EH (cell line): ENCODE measurements around the gene ATP10A.

Source experiments
- DNase-seq: peaks from one replicate; pipeline ENCODE4 v3.0.0-alpha.2; 2015; ENCODE audit warnings: low read depth

The ATP10A gene

DNA sequence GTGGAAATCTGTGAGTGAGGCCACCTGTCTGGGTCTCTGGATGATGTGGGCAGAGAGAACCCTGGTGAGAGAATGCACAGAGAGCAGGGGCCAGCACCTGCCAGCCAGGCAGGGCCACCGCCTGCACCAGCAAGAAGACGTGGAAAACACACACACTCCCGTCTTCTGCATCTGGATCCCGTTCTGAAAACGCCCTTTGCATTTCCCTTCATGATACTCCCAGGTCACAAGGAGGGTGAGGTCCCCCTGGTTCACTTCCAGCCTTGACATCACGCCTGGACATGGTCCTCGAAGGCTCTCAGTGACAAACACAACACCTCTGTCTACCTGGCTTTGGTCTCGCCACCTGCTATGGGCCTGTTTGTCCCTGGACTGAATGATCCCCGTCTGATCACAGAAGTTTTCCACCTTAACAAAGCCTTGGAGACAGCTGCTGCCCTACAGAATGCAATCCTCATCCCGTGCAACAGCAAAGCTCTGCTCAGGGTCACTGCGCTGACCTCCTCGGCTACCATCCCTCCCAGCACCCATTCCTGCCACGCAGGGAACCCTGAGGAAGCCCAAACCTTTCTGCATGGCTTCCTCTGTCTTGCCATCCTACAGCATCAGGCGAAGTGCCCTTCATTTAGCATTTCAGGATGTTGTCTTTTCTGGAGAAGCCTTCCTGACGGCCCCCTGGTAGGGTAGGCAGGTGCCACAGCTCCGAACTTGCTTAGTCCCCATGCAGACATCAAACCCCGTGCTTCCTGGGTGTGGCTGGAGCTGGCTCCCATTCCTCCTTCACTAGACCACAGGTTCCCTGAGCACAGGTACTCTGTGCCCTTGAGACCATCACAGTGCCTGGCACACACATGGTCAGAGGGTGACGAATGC lies 122.5 kb downstream of the ATP10A start:
- no peak for DNase-seq

DNA sequence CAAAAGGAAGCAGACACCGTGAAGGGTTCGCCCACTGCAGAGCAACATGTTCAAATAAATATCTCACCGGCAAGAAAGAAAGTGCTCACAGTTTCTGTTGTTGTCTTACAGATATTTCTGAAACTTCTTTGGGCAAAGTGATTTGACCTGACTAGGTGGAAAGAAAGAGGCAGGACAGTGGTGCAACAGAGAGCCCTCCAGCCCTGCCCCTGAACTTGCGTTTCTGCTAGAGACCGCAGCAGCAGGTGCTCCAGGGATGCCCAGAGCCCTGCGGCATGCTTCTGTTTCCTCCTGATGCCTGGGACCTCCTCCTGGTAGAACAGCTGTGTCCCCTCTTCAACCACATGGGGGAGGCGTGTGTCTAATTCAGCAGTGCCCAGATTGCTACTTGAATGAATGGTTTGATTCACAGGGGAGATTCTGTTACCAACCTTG lies 123.4 kb downstream of the ATP10A start:
- DNase-seq = peak; percentile 65

DNA sequence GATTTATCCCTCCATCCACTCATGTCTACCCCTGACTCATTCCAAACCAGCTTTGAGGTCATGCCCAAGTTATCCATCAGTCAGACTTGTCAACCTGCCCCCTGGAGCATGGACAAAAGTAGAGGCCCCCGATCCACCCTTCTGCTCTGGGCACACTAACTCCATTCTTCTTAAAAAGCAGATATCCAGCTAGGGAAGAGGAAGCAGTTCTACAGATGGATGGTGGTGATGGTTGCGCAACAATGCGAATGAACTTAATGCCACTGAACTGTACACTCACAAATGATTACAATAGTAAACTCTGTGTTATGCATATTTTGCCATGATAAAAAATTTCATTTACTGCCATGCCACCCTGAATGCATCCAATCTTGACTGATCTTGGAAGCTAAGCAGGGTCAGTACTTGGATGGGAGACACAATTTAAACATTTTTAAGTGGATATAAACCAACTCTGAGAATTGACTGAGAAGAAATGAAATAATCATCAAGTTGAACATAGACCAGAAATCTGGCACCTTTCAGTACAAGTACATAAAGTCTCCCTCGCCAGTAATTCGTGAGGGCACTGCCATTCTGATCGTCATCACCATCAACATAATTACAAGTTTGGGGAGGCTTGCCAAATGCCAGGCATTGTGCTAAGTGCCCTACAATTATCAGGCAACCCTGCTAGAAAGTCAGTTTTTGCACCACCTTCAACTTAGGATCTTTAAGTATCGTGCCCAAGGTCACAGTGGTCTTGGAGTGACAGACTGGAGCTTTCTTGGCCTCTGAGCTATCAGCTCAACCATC lies 124.8 kb downstream of the ATP10A start:
- DNase-seq = peak; percentile 43

DNA sequence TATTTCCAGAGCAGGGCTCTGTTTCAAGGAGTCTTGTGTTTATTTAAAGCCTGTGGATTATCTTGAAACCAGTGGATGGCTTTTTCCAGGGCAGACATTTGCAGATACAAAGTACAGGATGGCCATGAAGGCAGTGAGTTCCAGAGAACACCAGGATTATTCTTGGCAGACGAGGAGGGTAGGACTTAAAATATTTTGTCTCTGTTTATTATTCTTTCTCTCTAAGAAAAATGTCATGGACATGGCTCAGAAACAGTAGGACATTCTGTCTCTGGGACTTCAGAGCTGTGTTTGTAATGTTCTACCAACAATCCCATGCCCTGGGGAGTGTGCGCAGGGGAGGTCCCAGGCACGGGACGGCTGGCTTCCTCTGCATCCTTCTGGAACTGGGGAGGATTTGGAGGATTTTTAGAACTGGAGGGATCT lies 125.9 kb downstream of the ATP10A start:
- peak; percentile 89 for DNase-seq

DNA sequence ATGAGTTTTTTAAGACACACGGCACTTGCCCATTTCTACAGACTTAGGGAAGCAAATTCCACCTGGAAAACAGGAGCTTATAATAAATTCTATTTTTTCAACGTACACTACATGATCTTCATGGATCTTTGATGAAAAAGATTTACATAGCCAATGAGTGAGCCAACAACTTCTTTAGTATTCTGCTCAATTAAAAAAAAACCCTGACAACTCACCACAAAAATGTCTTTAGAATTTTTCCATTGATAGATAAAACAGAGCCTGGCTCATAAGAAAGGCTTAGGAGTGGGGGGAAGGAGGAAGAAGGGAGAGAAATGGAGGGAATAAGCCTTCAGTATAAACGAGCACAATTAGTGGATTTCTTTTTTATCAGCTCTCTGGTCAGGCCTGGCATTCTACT lies 126.7 kb downstream of the ATP10A start:
- DNase-seq = peak; percentile 63

DNA sequence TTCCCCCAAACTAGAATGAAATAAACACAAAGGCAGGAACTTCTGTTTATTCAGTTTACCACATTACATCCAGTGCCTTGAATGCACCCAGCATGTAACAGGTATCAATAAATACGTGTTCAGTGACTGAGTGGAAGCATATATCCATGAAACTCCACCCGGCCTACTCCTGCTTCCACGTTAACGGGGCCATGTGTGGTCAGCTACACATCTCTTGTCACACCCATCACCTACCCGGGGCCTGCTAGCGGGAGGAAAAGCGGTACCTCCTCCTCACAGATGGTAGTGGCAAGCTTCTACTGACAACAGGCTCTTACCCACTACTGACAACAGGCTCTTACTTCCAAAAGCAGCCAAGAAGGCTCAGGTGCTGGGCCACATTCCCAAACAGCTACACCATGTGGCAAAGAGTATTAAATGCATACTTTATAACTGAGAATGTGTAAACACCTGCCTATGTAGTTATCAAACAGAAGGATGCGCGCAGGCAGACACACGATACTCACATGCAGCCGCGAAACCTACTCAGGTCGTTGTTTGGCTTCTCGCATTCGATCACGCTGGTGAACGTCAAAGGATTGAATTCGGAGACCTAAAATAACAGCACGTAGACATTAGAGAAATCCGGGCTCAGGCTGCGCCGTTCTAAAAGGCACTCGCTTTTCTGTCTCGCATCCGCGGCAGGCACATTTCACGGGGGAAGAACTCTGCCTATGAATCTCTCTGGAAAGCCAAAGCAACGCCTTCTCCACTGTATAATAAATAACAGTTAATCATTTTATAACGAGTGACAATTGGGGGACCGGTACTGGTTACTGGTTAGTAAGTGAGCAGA lies 127.4 kb downstream of the ATP10A start:
- DNase-seq = no peak

DNA sequence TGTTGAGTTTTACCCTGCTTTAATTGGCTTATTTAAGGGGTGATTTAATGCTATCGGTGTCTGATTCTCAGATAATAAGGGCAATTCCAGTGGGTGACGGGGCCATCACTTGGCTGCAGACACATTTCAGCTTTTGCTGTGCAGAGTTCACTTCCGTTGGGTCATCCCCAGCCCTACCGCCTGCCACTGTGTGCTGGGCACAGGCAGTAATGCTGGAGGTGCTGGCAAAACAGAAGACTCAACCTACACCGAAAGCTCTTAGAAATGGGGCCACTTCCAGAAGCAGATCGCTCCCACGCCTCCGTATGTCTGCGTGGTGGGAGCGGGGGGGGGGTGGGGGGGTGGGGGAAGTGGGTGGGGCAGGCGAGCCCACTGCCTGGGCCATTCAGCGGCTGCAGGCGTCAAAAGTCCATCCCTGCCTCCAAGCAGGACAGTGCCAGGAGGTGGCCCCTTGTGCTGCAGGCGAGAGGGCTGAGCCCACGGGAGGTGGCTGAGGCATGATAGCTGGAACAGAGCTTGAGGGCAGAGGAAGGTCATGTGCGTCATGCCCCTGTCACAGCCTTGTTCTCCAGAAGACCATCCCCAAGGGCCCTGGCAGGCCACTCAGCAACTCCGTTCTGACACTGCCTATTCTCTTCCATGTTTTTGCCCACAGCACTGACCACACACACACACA lies 128.3 kb downstream of the ATP10A start:
- DNase-seq = no peak

DNA sequence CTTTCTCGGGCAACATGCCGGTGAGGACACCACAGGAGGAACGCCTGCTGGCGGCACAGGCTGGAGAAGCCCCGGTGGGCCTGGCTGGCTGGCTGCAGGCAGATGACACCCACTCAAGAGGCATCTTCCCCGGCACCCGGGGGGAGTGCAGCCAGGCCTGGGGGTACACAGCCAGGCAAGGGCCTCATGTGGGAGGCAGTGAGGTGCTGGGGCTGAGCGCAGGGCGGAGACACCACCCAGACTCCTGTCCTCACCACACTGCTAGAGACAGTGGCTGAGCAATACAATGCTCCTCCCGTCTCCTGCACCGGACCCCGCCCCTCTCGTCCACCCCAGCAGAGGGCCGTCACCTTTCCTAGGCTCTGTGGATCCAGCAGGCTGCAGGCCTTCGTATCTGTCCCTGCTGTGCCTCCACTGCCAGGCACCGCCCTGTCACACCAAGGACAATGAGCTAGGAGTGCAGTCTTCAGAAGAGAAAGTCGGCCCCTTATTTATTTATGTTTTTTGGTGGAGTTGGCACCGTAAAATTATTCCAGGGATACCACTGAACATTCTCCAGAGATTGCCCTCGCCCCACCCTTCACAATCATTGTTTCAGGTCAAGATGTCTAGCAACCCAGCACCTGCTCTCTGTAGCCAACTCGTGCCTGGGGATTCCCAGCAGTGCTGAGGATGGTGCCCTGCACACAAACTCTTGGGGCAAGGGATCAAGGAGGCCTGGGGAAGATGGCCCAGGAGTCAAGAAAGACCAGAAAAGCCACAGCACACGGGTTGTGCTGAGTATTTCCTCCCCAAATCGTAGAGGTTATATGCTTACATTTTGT lies 129.1 kb downstream of the ATP10A start:
- DNase-seq = no peak

DNA sequence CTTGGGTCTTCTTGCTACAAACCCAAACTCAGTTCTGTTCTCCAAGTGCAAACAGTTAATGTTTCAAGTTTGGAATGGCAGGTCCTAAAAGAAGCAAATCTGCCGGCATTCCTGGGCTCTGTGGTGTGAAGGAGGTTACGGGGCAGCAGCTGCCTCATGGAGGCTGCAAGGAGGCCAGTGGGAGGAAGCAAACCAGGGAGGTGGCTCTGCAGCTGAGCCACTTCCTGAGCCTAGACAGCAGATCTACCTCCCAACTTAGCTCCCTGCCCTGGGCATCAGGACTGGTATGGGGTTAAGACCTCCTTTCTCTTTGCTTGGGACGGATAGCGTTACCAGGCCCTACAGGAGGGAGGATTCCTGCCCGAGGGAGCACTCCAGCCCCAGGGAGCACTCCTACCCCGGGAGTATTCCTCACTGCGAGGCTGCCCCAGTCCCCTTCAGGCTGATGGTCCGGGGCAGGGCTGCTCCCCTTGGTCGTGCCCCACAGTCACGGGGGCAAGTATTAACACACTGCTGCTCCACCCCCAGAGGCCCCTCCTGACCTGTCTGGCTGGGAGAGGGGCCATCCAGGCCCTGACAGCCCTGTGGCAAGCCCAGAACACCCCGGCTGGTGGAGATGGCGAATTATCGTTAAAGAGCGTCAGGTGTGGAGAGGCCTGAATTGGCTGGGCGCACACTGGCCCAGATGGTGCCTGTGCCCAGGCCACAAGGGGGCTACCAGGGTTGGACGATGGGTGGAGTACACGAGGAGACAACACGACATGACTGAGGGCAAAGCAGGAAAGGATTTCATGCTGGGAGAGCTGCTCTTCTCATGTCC lies 129.9 kb downstream of the ATP10A start:
- no peak for DNase-seq

DNA sequence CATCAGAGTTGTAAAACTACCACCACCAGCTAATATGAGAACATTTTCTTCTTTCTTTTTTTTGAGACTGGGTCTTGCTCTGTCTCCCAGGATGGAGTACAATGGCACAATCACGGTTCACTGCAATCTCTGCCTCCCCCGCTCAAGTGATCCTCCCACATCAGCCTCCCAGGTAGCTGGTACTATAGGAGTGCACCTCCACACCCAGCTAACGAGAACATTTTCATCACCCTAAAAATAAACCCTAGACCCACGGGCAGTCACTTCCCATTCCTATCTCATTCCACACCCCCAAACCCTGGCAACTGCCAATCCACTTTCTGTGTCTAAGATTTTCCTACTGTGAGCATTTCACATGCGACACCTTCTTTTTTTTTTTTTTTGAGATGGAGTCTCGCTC lies 130.9 kb downstream of the ATP10A start:
- DNase-seq = no peak

DNA sequence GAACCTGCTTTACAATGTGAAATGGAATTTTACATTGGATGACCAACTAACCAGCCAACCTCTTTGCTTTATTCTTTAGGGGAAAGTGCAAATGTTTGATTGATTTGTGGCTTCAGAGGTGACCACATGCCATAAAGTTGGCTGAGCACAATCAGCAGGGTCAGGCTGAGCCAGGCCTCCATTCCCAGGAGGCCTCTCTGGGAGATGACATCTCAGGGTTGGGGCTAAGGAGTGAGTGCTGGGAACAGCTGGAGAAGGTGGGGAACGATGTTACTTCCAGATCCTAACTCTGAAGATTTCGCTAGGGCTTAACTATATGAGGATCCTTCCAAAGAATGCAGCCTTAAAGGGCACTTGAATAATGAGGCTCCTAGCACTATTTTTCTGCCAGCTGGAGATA lies 131.7 kb downstream of the ATP10A start:
- no peak for DNase-seq

DNA sequence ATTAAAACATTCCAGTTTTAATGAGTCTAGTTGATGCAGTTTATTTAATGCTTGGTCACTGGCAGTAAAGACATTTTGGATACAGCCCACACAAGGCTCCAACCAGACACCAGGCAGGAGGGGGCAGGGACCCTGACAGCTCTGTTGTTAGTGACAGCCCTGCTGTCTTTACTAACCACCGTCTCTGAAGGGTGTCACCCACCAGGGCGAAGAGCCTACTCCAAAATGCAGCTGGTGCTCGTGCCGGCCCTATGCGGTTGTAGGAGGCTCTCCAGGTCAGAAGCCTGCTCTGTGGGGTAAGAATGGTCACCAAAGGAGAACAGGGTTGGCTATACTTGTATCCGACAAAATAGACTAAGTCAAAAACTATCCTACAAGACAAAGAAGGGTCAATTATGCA lies 132.2 kb downstream of the ATP10A start:
- no peak for DNase-seq

DNA sequence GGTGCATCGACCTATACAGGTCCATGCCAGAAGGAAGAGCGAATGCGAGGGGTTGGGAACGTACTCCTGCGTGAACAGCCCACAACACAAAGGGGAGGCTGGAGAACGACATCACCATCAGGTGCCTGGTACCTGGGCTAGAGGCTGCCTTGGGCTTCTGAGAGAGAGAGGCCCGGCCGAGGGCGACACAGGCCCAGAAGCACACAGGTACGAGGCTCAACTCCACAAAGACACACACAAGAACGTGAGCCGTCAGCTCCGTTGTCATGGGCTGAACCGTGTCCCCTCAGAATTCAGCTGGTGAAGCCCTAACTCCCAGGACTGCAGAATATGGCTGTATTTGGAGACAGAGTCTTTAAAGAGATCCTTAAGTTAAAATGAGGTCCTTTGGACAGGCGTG lies 134.3 kb downstream of the ATP10A start:
- DNase-seq = no peak

DNA sequence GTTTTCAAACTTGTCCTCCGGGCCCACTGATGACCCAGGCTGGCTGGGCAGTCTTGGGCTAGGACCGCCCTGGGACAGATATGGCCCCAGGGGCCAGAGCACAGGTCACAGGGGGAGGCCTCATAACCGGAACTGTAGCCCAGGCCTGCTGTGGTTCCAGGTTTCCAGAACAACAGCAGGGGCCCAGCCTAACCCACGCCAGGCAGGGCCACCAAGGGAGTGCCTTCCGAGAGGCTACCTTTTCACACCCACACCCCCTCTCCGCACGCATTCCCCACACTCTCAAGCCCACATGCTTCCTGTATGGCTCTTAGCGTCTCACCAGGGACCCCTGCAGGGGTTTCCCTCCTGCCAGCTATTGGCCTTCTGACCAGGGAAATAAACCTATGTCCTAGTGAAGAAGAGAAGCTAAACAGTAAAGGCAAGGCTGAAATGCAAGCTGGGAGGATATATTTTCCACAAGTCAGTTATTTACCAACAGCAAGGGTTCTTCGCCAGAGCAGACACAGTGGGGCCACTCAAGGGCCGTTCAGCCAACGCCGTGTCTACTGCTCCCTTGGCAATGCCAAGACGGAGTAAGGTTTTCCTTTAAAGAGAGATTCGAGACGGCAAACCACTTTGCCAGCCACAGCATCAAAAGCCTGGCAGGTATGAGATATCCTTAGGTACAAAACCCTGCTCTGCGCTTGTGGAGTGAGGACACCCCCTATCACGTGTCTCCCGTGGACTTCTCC lies 135.1 kb downstream of the ATP10A start:
- no peak for DNase-seq

DNA sequence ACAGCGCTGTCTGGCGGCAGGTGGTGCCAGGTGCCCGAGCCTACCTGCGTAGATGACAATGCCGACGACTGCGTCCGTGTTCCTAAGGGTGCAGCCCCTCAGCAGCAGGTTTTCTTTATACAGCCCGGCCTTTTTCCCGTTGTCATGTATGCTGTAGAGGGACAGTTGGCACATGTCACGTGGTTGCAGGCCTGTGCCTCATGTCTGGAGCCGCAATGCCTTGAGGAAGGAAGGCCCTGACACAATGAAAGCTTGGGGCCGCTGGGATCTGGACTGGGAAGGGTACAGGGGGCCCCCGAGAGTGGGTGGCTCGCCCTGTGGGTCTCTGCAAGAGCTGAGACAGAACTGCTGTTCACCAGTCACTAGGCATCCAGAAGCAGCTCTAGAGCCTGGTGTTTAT lies 136.0 kb downstream of the ATP10A start:
- DNase-seq = no peak

DNA sequence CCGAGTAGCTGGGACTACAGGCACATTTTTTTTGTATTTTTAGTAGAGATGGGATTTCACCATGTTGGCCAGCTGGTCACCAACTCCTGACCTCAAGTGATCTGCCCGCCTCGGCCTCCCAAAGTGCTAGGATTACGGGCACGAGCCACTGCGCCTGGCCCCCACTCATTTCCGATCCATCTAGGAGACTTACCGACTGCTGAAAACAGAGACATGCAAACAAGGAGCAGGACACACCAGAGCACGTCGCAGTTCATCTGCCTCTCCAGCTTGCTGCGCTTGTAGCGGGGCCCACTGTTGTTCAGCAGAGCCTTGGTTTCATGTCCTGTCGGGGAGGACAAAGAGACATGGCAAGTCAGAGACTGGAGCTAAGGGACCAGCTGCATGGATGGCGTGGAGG lies 137.4 kb downstream of the ATP10A start:
- DNase-seq = no peak

DNA sequence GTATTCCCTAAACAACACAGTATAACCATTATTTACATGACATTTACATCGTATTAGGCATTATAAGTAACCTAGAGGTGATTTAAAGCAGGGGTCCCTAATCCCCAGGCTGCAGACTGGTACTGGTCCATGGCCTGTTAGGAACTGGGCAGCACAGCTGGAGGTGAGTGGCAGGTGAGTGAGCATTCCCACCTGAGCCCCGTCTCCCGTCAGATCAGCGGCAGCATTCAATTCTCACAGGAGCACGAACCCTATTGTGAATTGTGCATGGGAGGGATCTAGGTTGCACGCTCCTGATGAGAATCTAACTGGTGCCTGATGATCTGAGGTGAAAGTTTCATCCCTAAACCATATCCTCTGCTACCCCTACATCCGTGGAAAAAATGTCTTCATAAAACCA lies 138.2 kb downstream of the ATP10A start:
- no peak for DNase-seq

DNA sequence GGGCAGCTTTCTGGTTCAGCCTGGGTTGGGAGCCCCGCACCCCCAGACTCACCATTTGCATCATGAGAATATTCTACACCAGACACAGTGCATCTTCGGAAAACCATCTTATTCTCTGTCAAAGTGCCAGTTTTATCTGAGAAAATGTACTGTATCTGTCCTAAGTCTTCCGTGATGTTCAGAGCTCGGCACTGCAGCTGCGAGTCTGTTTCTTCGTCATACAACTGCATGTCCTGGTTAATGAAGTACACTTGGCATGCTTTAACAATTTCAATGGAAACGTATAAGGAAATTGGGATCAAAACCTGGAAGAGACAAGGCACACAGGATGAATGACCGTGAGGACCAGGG lies 141.5 kb downstream of the ATP10A start:
- DNase-seq = no peak
